Measurements from ENCODE around the gene CPSF4L.

CPSF4L gene

GRCh38 chr17:73289549-73290254, 28.0 kb upstream of the CPSF4L start:
- no peak for DNase-seq

GRCh38 chr17:73288534-73289302, 27.0 kb upstream of the CPSF4L start:
- DNase-seq, result no peak

GRCh38 chr17:73286863-73287296, 25.2 kb upstream of the CPSF4L start:
- DNase-seq, result no peak

GRCh38 chr17:73285916-73286862, 24.5 kb upstream of the CPSF4L start:
- no peak for DNase-seq

- no peak for DNase-seq
These were observed 23.9 kb upstream of the CPSF4L start for GRCh38 chr17:73285603-73285908.

- DNase-seq, result no peak
These were observed 23.4 kb upstream of the CPSF4L start for GRCh38 chr17:73284906-73285602.

- DNase-seq, result no peak
These were observed 22.7 kb upstream of the CPSF4L start for GRCh38 chr17:73284354-73284753.

GRCh38 chr17:73283841-73284282, 22.2 kb upstream of the CPSF4L start:
- no peak for DNase-seq

GRCh38 chr17:73283250-73283649, 21.6 kb upstream of the CPSF4L start:
- DNase-seq, result no peak

- DNase-seq, result no peak
These were observed 20.9 kb upstream of the CPSF4L start for GRCh38 chr17:73282629-73283028.

- no peak for DNase-seq
These were observed 20.2 kb upstream of the CPSF4L start for GRCh38 chr17:73281928-73282327.

- no peak for DNase-seq
These were observed 18.5 kb upstream of the CPSF4L start for GRCh38 chr17:73280191-73280590.

- DNase-seq, result no peak
These were observed 18.0 kb upstream of the CPSF4L start for GRCh38 chr17:73279704-73280103.

GRCh38 chr17:73278465-73279453, 17.1 kb upstream of the CPSF4L start:
- peak; percentile 36 for DNase-seq

- DNase-seq, result no peak
These were observed 16.4 kb upstream of the CPSF4L start for GRCh38 chr17:73278049-73278464.

- DNase-seq, result no peak
These were observed 12.8 kb upstream of the CPSF4L start for GRCh38 chr17:73274490-73274889.

GRCh38 chr17:73272906-73273218, 11.2 kb upstream of the CPSF4L start:
- DNase-seq, result no peak

- DNase-seq, result no peak
These were observed 9.4 kb upstream of the CPSF4L start for GRCh38 chr17:73271072-73271471.

GRCh38 chr17:73269791-73270190, 8.1 kb upstream of the CPSF4L start:
- DNase-seq, result no peak

- DNase-seq, result no peak
These were observed 7.6 kb upstream of the CPSF4L start for GRCh38 chr17:73269329-73269615.

- no peak for DNase-seq
These were observed 7.1 kb upstream of the CPSF4L start for GRCh38 chr17:73268582-73269328.

Data from right kidney (tissue), 1 donor.